GM19351 (cell line): Measurements from ENCODE around the gene SLC37A4.
"Not testable (repeated sequence)": the region's sequence is repeated elsewhere in the genome, so short reads cannot be mapped to it uniquely, and the experiment has no call there.

Experiments used
- ATAC-seq: cut with Tn5 transposase; IDR thresholded peaks from one replicate; pipeline ENCODE4 v1.9.1; 2021; ENCODE audit warnings: mild to moderate bottlenecking, moderate library complexity; ENCODE audit not compliant: unreplicated experiment

SLC37A4 gene

GRCh38 chr11:119018074-119018938, 12.4 kb downstream of the SLC37A4 start, which contains the start of the genes RPS25 and TRAPPC4:
RPS25 (minus strand) TSS chr11:119018343; CDS start chr11:119018284, 59 bp downstream.
TRAPPC4 (plus strand) TSS chr11:119018766; CDS start chr11:119018796, 30 bp downstream.
- peak; percentile 88 for ATAC-seq

- ATAC-seq = not testable (repeated sequence)
Observed at GRCh38 chr11:119017377-119017776, 13.3 kb downstream of the SLC37A4 start.

GRCh38 chr11:119016216-119017009, 14.3 kb downstream of the SLC37A4 start:
- no peak for ATAC-seq

- ATAC-seq = no peak
Observed at GRCh38 chr11:119015054-119015611, 15.5 kb downstream of the SLC37A4 start.

GRCh38 chr11:119014209-119014924, 16.3 kb downstream of the SLC37A4 start:
- ATAC-seq = no peak

GRCh38 chr11:119012629-119013170, 18.0 kb downstream of the SLC37A4 start:
- ATAC-seq = no peak

GRCh38 chr11:119011476-119012053, 19.1 kb downstream of the SLC37A4 start:
- ATAC-seq = no peak

GRCh38 chr11:119006656-119007055, 24.0 kb downstream of the SLC37A4 start:
- no peak for ATAC-seq

- no peak for ATAC-seq
Observed at GRCh38 chr11:119000906-119001305, 29.8 kb downstream of the SLC37A4 start.

- no peak for ATAC-seq
Observed at GRCh38 chr11:118998822-118999221, 31.9 kb downstream of the SLC37A4 start.

GRCh38 chr11:118998388-118998717, 32.3 kb downstream of the SLC37A4 start:
- ATAC-seq = peak; percentile 9

GRCh38 chr11:118997627-118998387, 32.9 kb downstream of the SLC37A4 start, which contains the start of gene CENATAC:
CENATAC (plus strand) TSS chr11:118998138; CDS start chr11:118998198, 60 bp downstream.
- ATAC-seq = peak; percentile 87

GRCh38 chr11:118996926-118997626, 33.6 kb downstream of the SLC37A4 start:
- ATAC-seq = no peak

- ATAC-seq = not testable (repeated sequence)
Observed at GRCh38 chr11:118991486-118992038, 39.1 kb downstream of the SLC37A4 start.

- no peak for ATAC-seq
Observed at GRCh38 chr11:118988280-118988679, 42.4 kb downstream of the SLC37A4 start.

GRCh38 chr11:118984825-118985224, 45.9 kb downstream of the SLC37A4 start:
- no peak for ATAC-seq

- not testable (repeated sequence) for ATAC-seq
Observed at GRCh38 chr11:118984337-118984736, 46.3 kb downstream of the SLC37A4 start.

GRCh38 chr11:118980191-118980881, 50.3 kb downstream of the SLC37A4 start:
- no peak for ATAC-seq
